Gastroesophageal sphincter (tissue), 4 donors: ENCODE data around the gene HAVCR2. TPM values are rescaled to one million over a fixed set of nuclear protein-coding genes. Genes with fewer than 3 reads are reported as not detected.

ENCODE experiments used
- ATAC-seq: fragments of 150-250 bp; one replicate; pipeline ENCODE4 v1.9.1; 2016; ENCODE audit warnings: mild to moderate bottlenecking, moderate library complexity
- H3K27ac ChIP-seq, 4 donors: fragments of 200-600 bp; sonication (generic) in 3 of 4; 1 replicate in 3 of 4; 2 replicates in 1 of 4; pipeline ENCODE4 v1.5.1; 2016 to 2019
- H3K27me3 ChIP-seq: fragments of 200-600 bp; sonication (generic); one replicate; pipeline ENCODE4 v1.5.1; 2019
- H3K36me3 ChIP-seq, 2 donors: fragments of 200-600 bp; sonication (generic); one replicate each; pipeline ENCODE4 v1.5.1; 2019; ENCODE audit warnings: control low read depth in 1 of 2
- H3K4me1 ChIP-seq, 3 donors: fragments of 200-600 bp; sonication (generic); 1 replicate in 2 of 3; 2 replicates in 1 of 3; pipeline ENCODE4 v1.5.1; 2016 to 2019; ENCODE audit warnings: control low read depth in 2 of 3
- H3K4me3 ChIP-seq, 2 donors: fragments of 200-600 bp; sonication (generic); one replicate each; pipeline ENCODE4 v1.5.1; 2019; ENCODE audit warnings: mild to moderate bottlenecking in 1 of 2, moderate library complexity in 1 of 2
- H3K9me3 ChIP-seq, 3 donors: fragments of 200-600 bp; sonication (generic); one replicate each; pipeline ENCODE4 v1.5.1; 2017 to 2019; ENCODE audit warnings: control low read depth in 2 of 3
- CTCF ChIP-seq, 4 experiments: fragments of 200-600 bp in 2 of 4; fragments of 450-650 bp in 2 of 4; sonication (generic) in 1 of 4; IDR thresholded peaks; one replicate each; pipeline ENCODE4 v1.5.1; 2017 to 2019; ENCODE audit warnings: antibody characterized with exemption in 4 of 4, mild to moderate bottlenecking in 2 of 4, moderate library complexity in 2 of 4
- EP300 ChIP-seq: sonication (generic); formaldehyde crosslinking; IDR thresholded peaks from one replicate; pipeline ENCODE4 v1.6.1; 2017; ENCODE audit warnings: antibody characterized with exemption, mild to moderate bottlenecking
- POLR2A ChIP-seq, 2 donors: fragments of 450-650 bp; IDR thresholded peaks; one replicate each; pipeline ENCODE4 v1.6.1; 2017; ENCODE audit warnings: antibody characterized with exemption in 2 of 2, mild to moderate bottlenecking in 2 of 2, moderate library complexity in 1 of 2
- POLR2AphosphoS5 ChIP-seq: sonication (generic); formaldehyde crosslinking; IDR thresholded peaks from one replicate; pipeline ENCODE4 v1.6.1; 2017; ENCODE audit warnings: antibody characterized with exemption
- WGBS, 2 donors: methylation state at CpG; one replicate each; pipeline ENCODE4 v1.1.5; 2018; ENCODE audit warnings: low coverage in 1 of 2; 5-methylcytosine and 5-hydroxymethylcytosine counted together
- total RNA-seq, 4 donors: library from RNA; depleted of rRNA; stranded (reverse); fragments of >200 nt; gene quantifications; one replicate each; pipeline ENCODE4 v1.1.0, GENCODE V29; 2016

Gene HAVCR2
- total RNA-seq, 4 donors from 2014 or later: 4.7 to 15.2 (median 10.1) TPM

GRCh38 chr5:157067005-157067404, 41.8 kb downstream of the HAVCR2 start:
- TF ChIP-seq POLR2A (IDR thresholded peaks at IDR 0.05): no peak
- no peak for TF ChIP-seq EP300
- TF ChIP-seq POLR2AphosphoS5: no peak
- no peak for TF ChIP-seq CTCF (IDR thresholded peaks at IDR 0.05)
- no peak for ATAC-seq
- Histone ChIP-seq H3K9me3 (no peaks in the 10 kb centered on the region), H3K36me3 (no peaks in the 10 kb centered on the region), H3K4me1 (no peaks in the 10 kb centered on the region), H3K4me3 (no peak overlapping the region), H3K27me3 (no peaks in the 10 kb centered on the region), H3K27ac (no peak overlapping the region)
- WGBS, 2 donors: 50% methylated on average over 2 of the region's 2 CpGs; no CpG with 5 or more reads in 1 of the 2 donors

- H3K27me3 ChIP-seq: no peaks in the 10 kb centered on the region
- no peak overlapping the region for H3K4me3 ChIP-seq
- TF ChIP-seq POLR2A (IDR thresholded peaks at IDR 0.05): no peak
- no peak for TF ChIP-seq CTCF (IDR thresholded peaks at IDR 0.05)
- no peak for TF ChIP-seq EP300
- TF ChIP-seq POLR2AphosphoS5: no peak
- ATAC-seq: no peak
- H3K9me3 ChIP-seq: no peaks in the 10 kb centered on the region
- no peaks in the 10 kb centered on the region for H3K4me1 ChIP-seq
- 41 to 90% methylated on average over 2 of the region's 2 CpGs for WGBS, 2 donors
- H3K36me3 ChIP-seq: no peaks in the 10 kb centered on the region
- H3K27ac ChIP-seq: no peak overlapping the region
Measured at GRCh38 chr5:157066080-157066479, 42.8 kb downstream of the HAVCR2 start.

- Histone ChIP-seq H3K4me3 (no peak overlapping the region), H3K4me1 (no peaks in the 10 kb centered on the region), H3K9me3 (no peaks in the 10 kb centered on the region), H3K27me3 (no peaks in the 10 kb centered on the region), H3K36me3 (no peaks in the 10 kb centered on the region), H3K27ac (no peak overlapping the region)
- ATAC-seq: no peak
- no peak for TF ChIP-seq POLR2AphosphoS5
- no peak for TF ChIP-seq EP300
- TF ChIP-seq CTCF (IDR thresholded peaks at IDR 0.05): no peak
- TF ChIP-seq POLR2A (IDR thresholded peaks at IDR 0.05): no peak
- WGBS, 2 donors: 74 to 88% methylated on average over 3 to 4 of the region's 4 CpGs
Measured at GRCh38 chr5:157063776-157064430, 44.9 kb downstream of the HAVCR2 start.

GRCh38 chr5:157059891-157060290, 49.0 kb downstream of the HAVCR2 start:
- no peak for TF ChIP-seq POLR2A (IDR thresholded peaks at IDR 0.05)
- TF ChIP-seq POLR2AphosphoS5: no peak
- no peak for TF ChIP-seq EP300
- TF ChIP-seq CTCF (IDR thresholded peaks at IDR 0.05): no peak
- Histone ChIP-seq H3K27me3 (no peaks in the 10 kb centered on the region), H3K9me3 (no peaks in the 10 kb centered on the region), H3K4me3 (no peak overlapping the region), H3K4me1 (no peaks in the 10 kb centered on the region), H3K27ac (no peak overlapping the region), H3K36me3 (no peaks in the 10 kb centered on the region)
- ATAC-seq: no peak
- 89 to 91% methylated on average over 3 of the region's 3 CpGs for WGBS, 2 donors

- H3K4me1 ChIP-seq: no peaks in the 10 kb centered on the region
- H3K27me3 ChIP-seq: no peaks in the 10 kb centered on the region
- no peak for ATAC-seq
- 88 to 90% methylated on average over 3 to 9 of the region's 9 CpGs for WGBS, 2 donors
- no peaks in the 10 kb centered on the region for H3K36me3 ChIP-seq
- no peak within 1 kb of the TSS for H3K27ac ChIP-seq
- no peaks in the 10 kb centered on the region for H3K9me3 ChIP-seq
- no peak within 1 kb of the TSS for H3K4me3 ChIP-seq
- TF ChIP-seq POLR2AphosphoS5: no peak
- TF ChIP-seq CTCF (IDR thresholded peaks at IDR 0.05): no peak
- no peak for TF ChIP-seq POLR2A (IDR thresholded peaks at IDR 0.05)
Measured at GRCh38 chr5:157059093-157059539, 49.7 kb downstream of the HAVCR2 start, which contains the start of gene HAVCR1. TSS of gene HAVCR1 (minus strand) at chr5:157059116. CDS start at chr5:157057943, 1,173 bp downstream.
